ENCODE data around the gene LAMB4.

LAMB4 gene

DNA sequence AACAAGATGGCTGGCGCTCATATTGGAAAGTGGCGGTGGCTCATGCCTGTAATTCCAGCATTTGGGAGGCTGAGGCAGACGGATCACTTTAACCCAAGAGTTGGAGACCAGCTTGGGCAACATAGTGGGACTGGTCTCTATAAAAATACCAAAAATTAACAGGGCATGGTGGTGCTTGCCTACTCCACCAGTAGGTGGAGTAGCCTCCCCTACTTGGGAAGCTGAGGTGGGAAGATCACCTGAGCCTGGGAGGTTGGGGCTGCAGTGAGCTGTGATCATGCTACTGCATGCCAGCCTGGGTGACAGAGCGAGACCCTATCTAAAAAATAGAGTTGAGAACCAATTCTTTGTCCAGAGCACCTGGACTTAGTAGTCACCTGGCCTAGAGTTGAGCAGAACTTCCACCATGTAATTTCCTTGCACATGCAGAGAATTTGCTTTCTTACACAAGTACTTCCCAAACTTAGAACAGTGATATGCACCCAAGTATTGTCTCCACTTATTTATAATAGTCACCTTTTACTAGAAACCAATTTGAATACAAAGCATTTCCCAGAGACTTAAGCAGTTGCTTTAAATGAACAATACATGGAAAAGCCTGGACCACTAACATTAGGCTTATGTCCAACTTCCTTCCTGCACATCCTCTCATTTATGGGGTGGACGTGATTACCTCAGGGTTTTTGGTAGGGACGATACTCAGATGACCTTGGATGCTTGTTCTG lies 15.9 kb downstream of the LAMB4 start:
- H3K4me3 ChIP-seq (replicated peaks; ENCODE audit: low read depth, low read length) = no peak overlapping the region
- no peaks in the 10 kb centered on the region for H3K27me3 ChIP-seq (replicated peaks; ENCODE audit: control insufficient read depth, insufficient read depth, low read length)
- H3K36me3 ChIP-seq (ENCODE audit: control insufficient read depth, insufficient read depth, low read length) = no peaks in the 10 kb centered on the region
- TF ChIP-seq, protein P1, sequence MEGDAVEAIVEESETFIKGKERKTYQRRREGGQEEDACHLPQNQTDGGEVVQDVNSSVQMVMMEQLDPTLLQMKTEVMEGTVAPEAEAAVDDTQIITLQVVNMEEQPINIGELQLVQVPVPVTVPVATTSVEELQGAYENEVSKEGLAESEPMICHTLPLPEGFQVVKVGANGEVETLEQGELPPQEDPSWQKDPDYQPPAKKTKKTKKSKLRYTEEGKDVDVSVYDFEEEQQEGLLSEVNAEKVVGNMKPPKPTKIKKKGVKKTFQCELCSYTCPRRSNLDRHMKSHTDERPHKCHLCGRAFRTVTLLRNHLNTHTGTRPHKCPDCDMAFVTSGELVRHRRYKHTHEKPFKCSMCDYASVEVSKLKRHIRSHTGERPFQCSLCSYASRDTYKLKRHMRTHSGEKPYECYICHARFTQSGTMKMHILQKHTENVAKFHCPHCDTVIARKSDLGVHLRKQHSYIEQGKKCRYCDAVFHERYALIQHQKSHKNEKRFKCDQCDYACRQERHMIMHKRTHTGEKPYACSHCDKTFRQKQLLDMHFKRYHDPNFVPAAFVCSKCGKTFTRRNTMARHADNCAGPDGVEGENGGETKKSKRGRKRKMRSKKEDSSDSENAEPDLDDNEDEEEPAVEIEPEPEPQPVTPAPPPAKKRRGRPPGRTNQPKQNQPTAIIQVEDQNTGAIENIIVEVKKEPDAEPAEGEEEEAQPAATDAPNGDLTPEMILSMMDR (IDR thresholded peaks at IDR 0.05; ENCODE audit: insufficient read depth, low read length, poor library complexity, severe bottlenecking) = peak; percentile 83
- no peak for DNase-seq (ENCODE audit: extremely low read depth, insufficient read length)

DNA sequence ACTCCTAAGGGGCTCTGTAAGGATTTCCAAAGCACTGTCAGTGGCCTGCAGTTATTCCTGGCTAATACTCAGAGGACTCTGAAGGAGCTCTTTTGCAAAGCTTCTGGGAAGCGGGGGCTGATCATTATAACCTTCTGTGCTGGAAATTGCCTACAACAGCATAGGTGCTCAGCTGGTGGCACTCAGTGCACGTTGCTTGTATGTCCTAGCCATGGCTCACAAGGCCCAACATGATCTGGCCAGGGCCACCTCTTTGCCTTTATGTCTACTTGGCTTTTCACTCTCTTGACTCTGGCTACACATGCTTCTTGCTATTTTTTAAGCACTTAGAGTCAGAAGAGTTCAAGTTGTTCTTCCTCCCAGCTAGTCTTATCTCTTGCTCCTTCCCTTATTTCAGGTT lies 17.5 kb downstream of the LAMB4 start:
- TF ChIP-seq, protein P1 (IDR thresholded peaks at IDR 0.05; ENCODE audit: insufficient read depth, low read length, poor library complexity, severe bottlenecking) = no peak
- Histone ChIP-seq H3K27me3 (replicated peaks; ENCODE audit: control insufficient read depth, insufficient read depth, low read length) (no peaks in the 10 kb centered on the region), H3K36me3 (ENCODE audit: control insufficient read depth, insufficient read depth, low read length) (no peaks in the 10 kb centered on the region), H3K4me3 (replicated peaks; ENCODE audit: low read depth, low read length) (no peak overlapping the region)
- no peak for DNase-seq (ENCODE audit: extremely low read depth, insufficient read length)

DNA sequence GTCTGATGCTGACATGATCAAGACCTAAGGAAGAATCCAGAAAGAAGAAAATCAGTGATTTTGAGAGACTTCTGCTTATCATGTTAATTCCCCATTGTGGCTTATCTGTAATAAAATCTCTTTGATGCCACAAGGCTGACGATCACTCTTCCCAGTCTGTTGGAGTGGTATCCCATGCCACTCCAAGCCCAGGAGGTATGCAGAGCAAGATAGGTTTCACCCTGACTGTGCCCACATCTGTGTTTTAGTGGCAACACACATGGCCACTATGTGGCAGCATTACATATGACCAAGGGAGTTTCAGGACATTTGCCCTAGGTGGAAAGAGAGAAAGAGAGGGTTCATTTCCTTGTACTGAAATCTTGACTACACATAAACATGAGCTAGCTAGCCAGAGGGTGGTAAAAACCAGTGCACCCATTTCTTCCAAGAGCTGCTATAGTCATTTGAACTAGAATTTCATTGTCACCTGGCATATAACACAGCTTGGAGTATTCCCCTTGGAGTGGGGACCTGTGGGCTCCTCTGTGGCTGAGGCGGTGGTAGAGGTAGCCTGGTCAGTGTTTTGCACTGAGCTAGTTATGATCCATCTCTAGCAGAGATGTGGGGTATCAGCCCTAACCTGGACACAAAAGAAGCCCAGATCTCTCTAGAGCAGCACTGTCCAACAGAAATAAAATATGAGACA lies 20.8 kb downstream of the LAMB4 start:
- H3K4me3 ChIP-seq (replicated peaks; ENCODE audit: low read depth, low read length) = no peak overlapping the region
- DNase-seq (ENCODE audit: extremely low read depth, insufficient read length) = no peak
- TF ChIP-seq, protein P1 (IDR thresholded peaks at IDR 0.05; ENCODE audit: insufficient read depth, low read length, poor library complexity, severe bottlenecking) = peak; percentile 62
- H3K36me3 ChIP-seq (ENCODE audit: control insufficient read depth, insufficient read depth, low read length) = no peaks in the 10 kb centered on the region
- no peaks in the 10 kb centered on the region for H3K27me3 ChIP-seq (replicated peaks; ENCODE audit: control insufficient read depth, insufficient read depth, low read length)

DNA sequence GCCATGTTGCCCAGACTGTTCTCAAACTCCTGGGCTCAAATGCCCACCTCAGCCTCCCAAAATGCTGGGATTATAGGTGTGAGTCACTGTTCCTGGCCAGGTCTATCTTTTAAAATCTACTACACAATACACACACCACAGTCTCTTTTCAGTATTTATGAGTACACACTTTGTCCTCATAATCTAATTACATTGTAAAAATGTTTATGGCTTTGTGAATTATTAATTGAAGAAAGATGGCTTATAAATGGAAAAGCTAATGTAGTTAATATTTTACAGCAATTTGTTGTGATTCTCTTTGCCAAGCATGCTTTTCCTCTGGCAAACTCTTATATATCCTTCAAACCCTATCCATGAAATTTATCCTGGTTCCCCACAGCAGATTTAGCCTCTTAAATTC lies 22.0 kb downstream of the LAMB4 start:
- Histone ChIP-seq H3K36me3 (ENCODE audit: control insufficient read depth, insufficient read depth, low read length) (no peaks in the 10 kb centered on the region), H3K27me3 (replicated peaks; ENCODE audit: control insufficient read depth, insufficient read depth, low read length) (no peaks in the 10 kb centered on the region), H3K4me3 (replicated peaks; ENCODE audit: low read depth, low read length) (no peak overlapping the region)
- DNase-seq (ENCODE audit: extremely low read depth, insufficient read length) = no peak
- TF ChIP-seq, protein P1 (IDR thresholded peaks at IDR 0.05; ENCODE audit: insufficient read depth, low read length, poor library complexity, severe bottlenecking) = no peak

DNA sequence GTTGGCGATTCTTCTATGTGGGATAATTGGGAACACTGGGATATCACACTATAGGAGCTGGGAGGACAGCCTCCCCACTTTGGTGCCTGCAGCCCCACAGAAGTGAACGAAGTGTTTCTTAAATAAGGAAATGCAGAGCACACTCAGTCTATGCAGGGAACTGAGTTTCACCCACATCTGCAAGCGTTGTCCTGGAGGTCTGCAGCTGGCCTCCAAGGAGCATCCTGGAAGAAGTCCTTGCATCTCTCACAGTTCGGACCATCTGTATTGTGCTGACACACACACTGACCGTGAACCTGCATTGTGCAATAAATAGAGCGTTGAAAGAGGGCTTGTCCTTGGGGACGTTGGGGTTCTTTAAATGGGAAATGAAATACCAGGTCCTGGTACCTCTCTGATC lies 25.8 kb downstream of the LAMB4 start:
- TF ChIP-seq, protein P1 (IDR thresholded peaks at IDR 0.05; ENCODE audit: insufficient read depth, low read length, poor library complexity, severe bottlenecking) = no peak
- no peak for DNase-seq (ENCODE audit: extremely low read depth, insufficient read length)
- Histone ChIP-seq H3K27me3 (replicated peaks; ENCODE audit: control insufficient read depth, insufficient read depth, low read length) (no peaks in the 10 kb centered on the region; the same call in 1 of the 2 replicates), H3K4me3 (replicated peaks; ENCODE audit: low read depth, low read length) (no peak overlapping the region), H3K36me3 (ENCODE audit: control insufficient read depth, insufficient read depth, low read length) (no peaks in the 10 kb centered on the region)

Data from GM06990 (cell line).